Body of pancreas (tissue), 4 donors: ENCODE results near the gene DLGAP5.

Source experiments
- CTCF ChIP-seq, 7 experiments: fragments of 450-650 bp in 4 of 7; fragments of 200-600 bp in 3 of 7; sonication (generic) in 3 of 7; IDR thresholded peaks; one replicate each; pipeline ENCODE4 v1.5.1; 2016 to 2019; ENCODE audit warnings: antibody characterized with exemption in 7 of 7
- POLR2A ChIP-seq, 3 donors: fragments of 450-650 bp; IDR thresholded peaks; one replicate each; pipeline ENCODE4 v1.6.1; 2016; ENCODE audit warnings: antibody characterized with exemption in 3 of 3, mild to moderate bottlenecking in 2 of 3

GRCh38 chr14:55123852-55124639 lies 67.3 kb downstream of the DLGAP5 start:
- no peak for TF ChIP-seq CTCF (IDR thresholded peaks at IDR 0.05)
- no peak for TF ChIP-seq POLR2A (IDR thresholded peaks at IDR 0.05)
